Neuronal stem cell (in vitro differentiated cells): Measurements from ENCODE around the gene UBE2Q1.

Experiments used
- DNase-seq: peaks from one replicate; pipeline ENCODE4 v3.0.0-alpha.2; 2013; ENCODE audit warnings: low spot score
- H2AFZ ChIP-seq: one replicate; pipeline ENCODE4 v1.6.1; 2013; ENCODE audit warnings: mild to moderate bottlenecking, low read length, inconsistent platforms
- H2AK5ac ChIP-seq: 2 replicates; pipeline ENCODE4 v1.6.1; 2013; ENCODE audit warnings: low read depth, mild to moderate bottlenecking, inconsistent platforms, low read length, moderate library complexity, mixed read lengths
- H2BK120ac ChIP-seq: 2 replicates; pipeline ENCODE4 v1.6.1; 2013; ENCODE audit warnings: low read depth, mild to moderate bottlenecking, inconsistent platforms, low read length, moderate library complexity, mixed read lengths
- H2BK12ac ChIP-seq: one replicate; pipeline ENCODE4 v1.6.1; 2013; ENCODE audit warnings: low read length, inconsistent platforms
- H2BK15ac ChIP-seq: 2 replicates; pipeline ENCODE4 v1.6.1; 2013; ENCODE audit warnings: mild to moderate bottlenecking, low read length, inconsistent platforms, mixed read lengths
- H2BK5ac ChIP-seq: one replicate; pipeline ENCODE4 v1.6.1; 2013; ENCODE audit warnings: inconsistent platforms, mild to moderate bottlenecking, low read length, moderate library complexity
- H3K14ac ChIP-seq: one replicate; pipeline ENCODE4 v1.6.1; 2013; ENCODE audit warnings: low read length, inconsistent platforms
- H3K18ac ChIP-seq: 2 replicates; pipeline ENCODE4 v1.6.1; 2013; ENCODE audit warnings: low read length, inconsistent platforms
- H3K23ac ChIP-seq: 2 replicates; pipeline ENCODE4 v1.6.1; 2013; ENCODE audit warnings: low read depth, mild to moderate bottlenecking, mixed read lengths, low read length, inconsistent platforms; ENCODE audit not compliant: poor library complexity
- H3K27ac ChIP-seq: replicated peaks from 3 replicates; pipeline ENCODE4 v1.5.1; 2013; ENCODE audit warnings: low read length, inconsistent platforms
- H3K27me3 ChIP-seq, 3 experiments: 2 replicates each; pipeline ENCODE4 v1.6.1; 2013; ENCODE audit warnings: low read length in 3 of 3, mild to moderate bottlenecking in 2 of 3, inconsistent platforms in 1 of 3, low read depth in 1 of 3, mixed read lengths in 1 of 3, moderate library complexity in 1 of 3; ENCODE audit not compliant: control insufficient read depth in 3 of 3, insufficient read depth in 3 of 3
- H3K36me3 ChIP-seq, 2 donors: replicated peaks in 1 of 2; 2 replicates each; pipeline ENCODE4 v1.6.1; 2013; ENCODE audit warnings: low read length in 2 of 2; ENCODE audit not compliant: control insufficient read depth in 2 of 2, insufficient read depth in 2 of 2
- H3K4ac ChIP-seq: 2 replicates; pipeline ENCODE4 v1.6.1; 2013; ENCODE audit warnings: inconsistent platforms, mild to moderate bottlenecking, low read length, moderate library complexity
- H3K4me1 ChIP-seq, 2 donors: 1 replicate in 1 of 2; 2 replicates in 1 of 2; pipeline ENCODE4 v1.6.1; 2013; ENCODE audit warnings: low read length in 2 of 2, low read depth in 1 of 2; ENCODE audit not compliant: control insufficient read depth in 2 of 2, insufficient read depth in 1 of 2
- H3K4me2 ChIP-seq: one replicate; pipeline ENCODE4 v1.6.1; 2013; ENCODE audit warnings: mild to moderate bottlenecking, low read length, inconsistent platforms; ENCODE audit not compliant: insufficient read depth, poor library complexity, severe bottlenecking
- H3K4me3 ChIP-seq, 2 donors: 2 replicates each; pipeline ENCODE4 v1.5.1; 2013; ENCODE audit warnings: low read length in 2 of 2, mild to moderate bottlenecking in 2 of 2, inconsistent platforms in 1 of 2, moderate library complexity in 1 of 2
- H3K79me1 ChIP-seq: one replicate; pipeline ENCODE4 v1.6.1; 2013; ENCODE audit warnings: low read depth, mild to moderate bottlenecking, inconsistent platforms, low read length, moderate library complexity
- H3K9ac ChIP-seq: one replicate; pipeline ENCODE4 v1.6.1; 2013; ENCODE audit warnings: mild to moderate bottlenecking, low read depth, low read length, inconsistent platforms; ENCODE audit not compliant: poor library complexity
- H3K9me3 ChIP-seq, 2 donors: replicated peaks in 1 of 2; 2 replicates each; pipeline versions ENCODE3 to v1.6.1; 2013; ENCODE audit warnings: low read length in 2 of 2, mild to moderate bottlenecking in 2 of 2, inconsistent platforms in 1 of 2, low read depth in 1 of 2, mixed read lengths in 1 of 2, moderate library complexity in 1 of 2; ENCODE audit not compliant: control insufficient read depth in 2 of 2, insufficient read depth in 1 of 2
- H4K8ac ChIP-seq: one replicate; pipeline ENCODE4 v1.6.1; 2013; ENCODE audit warnings: low read depth, mild to moderate bottlenecking, inconsistent platforms, low read length, moderate library complexity
- H4K91ac ChIP-seq: one replicate; pipeline ENCODE4 v1.6.1; 2013; ENCODE audit warnings: low read length, low read depth, mild to moderate bottlenecking, inconsistent platforms; ENCODE audit not compliant: poor library complexity
- WGBS, 2 donors: extraction: QIAGEN DNeasy Blood & Tissue Kit; methylation state at CpG; one replicate each; pipeline ENCODE4 v1.1.7; 2013; ENCODE audit warnings: missing lambda C conversion rate in 2 of 2, mixed read lengths in 1 of 2; ENCODE audit not compliant: insufficient read length in 2 of 2, insufficient replicate concordance in 1 of 2; ENCODE audit errors: extremely low coverage in 2 of 2; 5-methylcytosine and 5-hydroxymethylcytosine counted together

UBE2Q1 gene

GRCh38 chr1:154579374-154579773 lies 20.9 kb upstream of the UBE2Q1 start:
- DNase-seq, result no peak
- Histone ChIP-seq H4K8ac (no peak overlapping the region), H3K4ac (no peak overlapping the region), H3K14ac (no peak overlapping the region), H3K23ac (no peak overlapping the region), H3K4me1 (peaks cover 0 to 1% of the 10 kb centered on the region in 2 donors), H3K4me3 (no peak overlapping the region), H3K9ac (peak overlapping the region; percentile 24), H3K79me1 (no peaks in the 10 kb centered on the region), H2AFZ (no peak overlapping the region), H3K36me3 (peaks cover 40 to 89% of the 10 kb centered on the region in 2 donors), H3K4me2 (no peak overlapping the region), H4K91ac (no peak overlapping the region), H2BK12ac (no peak overlapping the region), H3K27ac (no peak overlapping the region), H3K27me3 (no peaks in the 10 kb centered on the region), H2AK5ac (no peak overlapping the region), H3K9me3 (no peaks in the 10 kb centered on the region), H3K18ac (no peak overlapping the region), H2BK15ac (no peak overlapping the region), H2BK5ac (no peak overlapping the region), H2BK120ac (no peak overlapping the region)
- no CpG with 5 or more reads among the region's 8 CpGs for WGBS, 2 donors

GRCh38 chr1:154578058-154578418 lies 19.6 kb upstream of the UBE2Q1 start:
- DNase-seq, result no peak
- no peak overlapping the region for H3K27ac ChIP-seq

GRCh38 chr1:154577346-154578057 lies 19.0 kb upstream of the UBE2Q1 start:
- no peak overlapping the region for H4K8ac ChIP-seq

More at GRCh38 chr1:154578058-154578418, 19.6 kb upstream of the UBE2Q1 start:
- peaks cover 0 to 3% of the 10 kb centered on the region in 2 donors for H3K4me1 ChIP-seq
- peaks cover 28 to 87% of the 10 kb centered on the region in 2 donors for H3K36me3 ChIP-seq
- H2BK120ac ChIP-seq, result no peak overlapping the region
- no peak overlapping the region for H3K18ac ChIP-seq
- no CpG with 5 or more reads among the region's 6 CpGs for WGBS, 2 donors
- H3K23ac ChIP-seq, result no peak overlapping the region
- H4K91ac ChIP-seq, result no peak overlapping the region
- H3K4me3 ChIP-seq, result no peak overlapping the region
- no peak overlapping the region for H3K4ac ChIP-seq
- H3K79me1 ChIP-seq, result no peaks in the 10 kb centered on the region
- no peak overlapping the region for H3K9ac ChIP-seq
- no peak overlapping the region for H2AFZ ChIP-seq
- H2BK12ac ChIP-seq, result no peak overlapping the region
- H3K27me3 ChIP-seq, result no peaks in the 10 kb centered on the region
- no peak overlapping the region for H2BK15ac ChIP-seq
- H2AK5ac ChIP-seq, result no peak overlapping the region
- no peak overlapping the region for H2BK5ac ChIP-seq
- no peak overlapping the region for H3K4me2 ChIP-seq
- H3K9me3 ChIP-seq, result no peaks in the 10 kb centered on the region
- no peak overlapping the region for H3K14ac ChIP-seq
- H4K8ac ChIP-seq, result no peak overlapping the region

GRCh38 chr1:154575951-154576566 lies 17.6 kb upstream of the UBE2Q1 start:
- no peak overlapping the region for H3K27ac ChIP-seq
- no peak overlapping the region for H3K4ac ChIP-seq
- peaks cover 0 to 5% of the 10 kb centered on the region in 2 donors for H3K4me1 ChIP-seq
- no peak overlapping the region for H2BK120ac ChIP-seq
- WGBS, 2 donors, result no CpG with 5 or more reads among the region's 8 CpGs
- H3K4me3 ChIP-seq, result no peak overlapping the region
- no peak overlapping the region for H3K14ac ChIP-seq
- no peak overlapping the region for H4K91ac ChIP-seq
- no peaks in the 10 kb centered on the region for H3K79me1 ChIP-seq
- H3K23ac ChIP-seq, result peak overlapping the region; percentile 74
- no peak for DNase-seq
- no peak overlapping the region for H2BK15ac ChIP-seq
- peaks cover 21 to 86% of the 10 kb centered on the region in 2 donors for H3K36me3 ChIP-seq
- no peak overlapping the region for H3K9ac ChIP-seq
- no peaks in the 10 kb centered on the region for H3K9me3 ChIP-seq
- no peaks in the 10 kb centered on the region for H3K27me3 ChIP-seq
- no peak overlapping the region for H3K4me2 ChIP-seq
- no peak overlapping the region for H2BK12ac ChIP-seq
- H4K8ac ChIP-seq, result no peak overlapping the region
- no peak overlapping the region for H3K18ac ChIP-seq
- no peak overlapping the region for H2AK5ac ChIP-seq
- H2BK5ac ChIP-seq, result no peak overlapping the region
- no peak overlapping the region for H2AFZ ChIP-seq

More at GRCh38 chr1:154577346-154578057, 19.0 kb upstream of the UBE2Q1 start:
- Histone ChIP-seq H3K18ac (no peak overlapping the region), H2BK5ac (no peak overlapping the region), H2BK12ac (no peak overlapping the region), H2AFZ (no peak overlapping the region), H2BK15ac (no peak overlapping the region), H3K4ac (no peak overlapping the region), H3K27ac (no peak overlapping the region), H3K9ac (no peak overlapping the region), H3K23ac (no peak overlapping the region), H4K91ac (no peak overlapping the region), H3K4me3 (no peak overlapping the region), H2AK5ac (no peak overlapping the region), H3K79me1 (no peaks in the 10 kb centered on the region), H2BK120ac (no peak overlapping the region), H3K36me3 (peaks cover 23 to 85% of the 10 kb centered on the region in 2 donors), H3K4me1 (peaks cover 0 to 5% of the 10 kb centered on the region in 2 donors), H3K4me2 (no peak overlapping the region), H3K27me3 (no peaks in the 10 kb centered on the region), H3K14ac (no peak overlapping the region), H3K9me3 (no peaks in the 10 kb centered on the region)
- no CpG with 5 or more reads among the region's 7 CpGs for WGBS, 2 donors
- no peak for DNase-seq
